Esophagus squamous epithelium (tissue), 5 donors: ENCODE measurements around the gene HSPA4. TPM values are rescaled to one million over a fixed set of nuclear protein-coding genes. Genes with fewer than 3 reads are reported as not detected.
A peak's percentile ranks its signal among the peaks of the same experiment; 100 is the strongest.
"Not testable (repeated sequence)": the region's sequence is repeated elsewhere in the genome, so short reads cannot be mapped to it uniquely, and the experiment has no call there.

Experiments used
- DNase-seq: peaks from one replicate; lab custom pipeline; 2025; lab: John Stamatoyannopoulos, UW
- H3K27ac ChIP-seq, 4 donors: fragments of 200-600 bp; sonication (generic); one replicate each; pipeline ENCODE4 v1.5.1; 2016 to 2019; ENCODE audit warnings: mild to moderate bottlenecking in 1 of 4
- H3K27me3 ChIP-seq, 4 donors: fragments of 200-600 bp; sonication (generic); 1 replicate in 3 of 4; 2 replicates in 1 of 4; pipeline versions ENCODE4 v1.5.1 to v1.6.0; 2017 to 2021; ENCODE audit warnings: antibody characterized with exemption in 1 of 4
- H3K36me3 ChIP-seq, 3 donors: fragments of 200-600 bp; sonication (generic); one replicate each; pipeline ENCODE4 v1.5.1; 2016 to 2019
- H3K4me1 ChIP-seq, 3 donors: fragments of 200-600 bp; sonication (generic); one replicate each; pipeline ENCODE4 v1.5.1; 2017 to 2019
- H3K4me3 ChIP-seq, 4 donors: fragments of 200-600 bp; sonication (generic); 1 replicate in 3 of 4; 2 replicates in 1 of 4; pipeline ENCODE4 v1.5.1; 2016 to 2019; ENCODE audit warnings: mild to moderate bottlenecking in 2 of 4, moderate library complexity in 1 of 4
- H3K9me3 ChIP-seq, 3 donors: fragments of 200-600 bp; sonication (generic); one replicate each; pipeline ENCODE4 v1.5.1; 2016 to 2019
- POLR2A ChIP-seq, 4 donors: fragments of 450-650 bp; IDR thresholded peaks; one replicate each; pipeline ENCODE4 v1.6.1; 2017; ENCODE audit warnings: antibody characterized with exemption in 4 of 4, mild to moderate bottlenecking in 4 of 4, moderate library complexity in 3 of 4
- WGBS, 2 donors: methylation state at CpG; one replicate each; pipeline ENCODE4 v1.1.5; 2018; 5-methylcytosine and 5-hydroxymethylcytosine counted together
- intact Hi-C: fragments of 100-400 bp; cut with DNase I; formaldehyde crosslinking; loops from one replicate; pipeline ENCODE4 v1.15.0; 2022
- total RNA-seq, 4 donors: library from RNA; depleted of rRNA; stranded (reverse); fragments of >200 nt; gene quantifications; one replicate each; pipeline ENCODE4 v1.1.0, GENCODE V29; 2016
- TF ChIP-seq, protein P1 (sequence below), 6 experiments: fragments of 450-650 bp in 4 of 6; fragments of 200-600 bp in 2 of 6; sonication (generic) in 2 of 6; IDR thresholded peaks; one replicate each; pipeline ENCODE4 v1.5.1; 2016 to 2019; ENCODE audit warnings: antibody characterized with exemption in 6 of 6, mild to moderate bottlenecking in 4 of 6, moderate library complexity in 4 of 6
- donor health status: DM: yes; HTN: yes; CAD: no.

HSPA4 gene
- total RNA-seq, 4 donors from 2014 or later: 47.7 to 82.4 (median 67.3) TPM

DNA sequence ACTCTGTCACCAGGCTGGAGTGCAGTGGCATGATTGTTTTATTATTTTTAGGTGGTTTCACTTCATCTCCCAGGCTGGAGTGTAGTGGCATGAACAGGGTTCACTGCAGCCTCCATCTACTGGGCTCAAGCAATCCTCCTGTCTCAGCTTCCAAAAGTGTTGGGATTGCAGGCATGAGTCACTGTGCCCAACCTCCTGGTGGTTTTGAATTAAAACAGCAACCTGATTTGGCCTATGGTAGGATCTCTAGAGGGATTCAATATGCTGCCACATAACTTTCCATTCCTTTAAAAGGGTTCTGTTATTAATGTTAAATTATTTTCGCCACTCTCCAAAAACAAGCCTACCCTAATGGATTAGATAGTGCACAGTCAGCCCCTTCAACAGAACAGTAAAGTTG is 9.9 kb upstream of the HSPA4 start:
- Histone ChIP-seq H3K9me3 (no peaks in the 10 kb centered on the region), H3K4me3 (no peak overlapping the region), H3K4me1 (peaks cover 3 to 17% (median 8%) of the 10 kb centered on the region in 3 donors), H3K36me3 (no peaks in the 10 kb centered on the region), H3K27me3 (no peaks in the 10 kb centered on the region), H3K27ac (peak overlapping the region in 3 of 4 donors; percentile 46 to 69 (median 62))
- no peak for DNase-seq
- 88 to 91% methylated on average over 1 of the region's 1 CpG for WGBS, 2 donors
- TF ChIP-seq POLR2A (IDR thresholded peaks at IDR 0.05): no peak
- TF ChIP-seq, protein P1, sequence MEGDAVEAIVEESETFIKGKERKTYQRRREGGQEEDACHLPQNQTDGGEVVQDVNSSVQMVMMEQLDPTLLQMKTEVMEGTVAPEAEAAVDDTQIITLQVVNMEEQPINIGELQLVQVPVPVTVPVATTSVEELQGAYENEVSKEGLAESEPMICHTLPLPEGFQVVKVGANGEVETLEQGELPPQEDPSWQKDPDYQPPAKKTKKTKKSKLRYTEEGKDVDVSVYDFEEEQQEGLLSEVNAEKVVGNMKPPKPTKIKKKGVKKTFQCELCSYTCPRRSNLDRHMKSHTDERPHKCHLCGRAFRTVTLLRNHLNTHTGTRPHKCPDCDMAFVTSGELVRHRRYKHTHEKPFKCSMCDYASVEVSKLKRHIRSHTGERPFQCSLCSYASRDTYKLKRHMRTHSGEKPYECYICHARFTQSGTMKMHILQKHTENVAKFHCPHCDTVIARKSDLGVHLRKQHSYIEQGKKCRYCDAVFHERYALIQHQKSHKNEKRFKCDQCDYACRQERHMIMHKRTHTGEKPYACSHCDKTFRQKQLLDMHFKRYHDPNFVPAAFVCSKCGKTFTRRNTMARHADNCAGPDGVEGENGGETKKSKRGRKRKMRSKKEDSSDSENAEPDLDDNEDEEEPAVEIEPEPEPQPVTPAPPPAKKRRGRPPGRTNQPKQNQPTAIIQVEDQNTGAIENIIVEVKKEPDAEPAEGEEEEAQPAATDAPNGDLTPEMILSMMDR (IDR thresholded peaks at IDR 0.05): peak in 1 of 6 experiments; percentile 30
- intact Hi-C loops: no loop called here

DNA sequence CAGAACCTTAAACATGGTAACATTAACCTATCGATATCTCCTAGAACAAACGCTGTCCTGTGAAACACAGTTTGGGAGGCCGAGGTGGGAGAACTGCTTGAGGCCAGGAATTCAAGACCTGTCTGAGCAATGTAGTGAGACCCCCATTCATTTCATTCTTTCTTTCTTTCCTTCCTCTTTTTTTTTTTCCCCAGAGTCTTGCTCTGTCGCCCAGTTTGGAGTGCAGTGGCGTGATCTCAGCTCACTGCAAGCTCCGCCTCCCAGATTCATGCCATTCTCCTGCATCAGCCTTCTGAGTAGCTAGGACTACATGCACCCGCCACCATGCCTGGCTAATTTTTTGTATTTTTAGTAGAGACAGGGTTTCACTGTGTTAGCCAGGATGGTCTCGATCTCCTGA is 5.3 kb upstream of the HSPA4 start:
- H3K36me3 ChIP-seq, H3K9me3 ChIP-seq, DNase-seq, H3K4me3 ChIP-seq, H3K27me3 ChIP-seq, intact Hi-C loops, H3K27ac ChIP-seq: not testable (repeated sequence)
- WGBS, 2 donors: 84 to 89% methylated on average over 8 of the region's 8 CpGs
- H3K4me1 ChIP-seq: peaks cover 0 to 24% (median 11%) of the 10 kb centered on the region in 3 donors

DNA sequence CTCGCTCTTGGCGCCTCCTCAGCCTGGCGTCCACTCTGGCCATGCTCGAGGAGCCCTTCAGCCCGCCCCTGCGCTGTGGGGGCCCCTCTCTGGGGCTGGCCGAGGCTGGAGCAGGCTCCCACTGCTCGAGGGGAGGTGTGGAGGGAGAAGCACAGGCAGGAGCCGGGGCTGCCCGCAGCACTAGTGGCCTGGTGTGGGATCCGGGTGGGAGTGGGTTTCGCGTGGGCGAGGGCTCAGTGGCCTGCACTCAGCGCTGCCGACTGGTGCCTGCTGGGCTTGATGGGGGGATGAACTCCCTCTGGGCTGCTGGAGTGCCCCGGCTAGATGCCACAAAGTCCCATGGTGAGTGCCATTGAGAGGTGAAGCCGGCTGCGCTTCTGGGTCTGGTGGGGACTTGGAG is 4.4 kb upstream of the HSPA4 start:
- H3K9me3 ChIP-seq: no peaks in the 10 kb centered on the region
- whole genome bisulfite sequencing, 2 donors: 74 to 94% methylated on average over 3 to 5 of the region's 19 CpGs
- no peak overlapping the region for H3K27ac ChIP-seq
- TF ChIP-seq, protein P1 (IDR thresholded peaks at IDR 0.05): no peak
- no peak for TF ChIP-seq POLR2A (IDR thresholded peaks at IDR 0.05)
- no peak overlapping the region for H3K4me3 ChIP-seq
- H3K27me3 ChIP-seq: no peaks in the 10 kb centered on the region
- no peak for DNase-seq
- H3K36me3 ChIP-seq: no peaks in the 10 kb centered on the region
- H3K4me1 ChIP-seq: peaks cover 0 to 17% (median 9%) of the 10 kb centered on the region in 3 donors
- intact Hi-C loops: no loop called here

DNA sequence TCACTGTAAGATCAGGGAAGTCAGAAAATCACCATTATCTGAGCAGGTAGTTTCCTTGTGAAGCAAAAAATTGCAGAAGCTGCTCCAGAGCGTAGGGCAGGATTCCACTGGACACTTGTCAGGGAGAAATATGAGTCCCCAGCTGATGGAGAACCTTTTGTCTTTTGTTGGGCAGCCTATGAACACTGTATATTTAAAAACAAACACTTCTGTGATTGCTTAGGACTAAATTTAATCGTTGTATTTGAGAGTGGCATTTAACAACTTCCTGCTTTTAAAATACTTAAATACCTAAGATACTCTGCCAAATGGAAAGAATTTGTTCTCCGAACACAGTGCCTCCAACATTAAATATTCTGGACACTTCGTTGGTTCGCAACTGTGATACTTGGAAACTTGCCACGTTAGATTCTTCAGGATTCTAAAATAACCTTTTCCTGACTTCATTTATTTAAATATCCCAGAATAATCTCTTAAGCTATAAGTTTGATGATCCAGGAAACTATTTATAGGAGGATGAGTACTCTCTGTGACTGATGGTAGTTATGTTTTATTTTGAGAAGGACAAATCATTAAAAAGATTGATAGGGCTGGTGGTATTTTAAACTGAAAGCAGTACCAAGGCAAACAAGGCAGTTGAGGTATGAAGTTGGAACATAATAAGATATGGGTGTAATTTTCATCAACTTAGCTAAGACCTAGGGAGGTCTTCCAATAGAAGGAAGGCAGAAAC is 2.7 kb upstream of the HSPA4 start:
- no peak for DNase-seq
- no peak for TF ChIP-seq POLR2A (IDR thresholded peaks at IDR 0.05)
- TF ChIP-seq, protein P1 (IDR thresholded peaks at IDR 0.05): no peak
- 42 to 69% methylated on average over 6 of the region's 6 CpGs for WGBS, 2 donors
- intact Hi-C loops: no loop called here
- Histone ChIP-seq H3K27me3 (no peaks in the 10 kb centered on the region), H3K4me1 (peaks cover 4 to 31% (median 19%) of the 10 kb centered on the region in 3 donors), H3K27ac (peak overlapping the region in 2 of 4 donors; percentile 17 to 27), H3K9me3 (no peaks in the 10 kb centered on the region), H3K4me3 (no peak overlapping the region), H3K36me3 (no peaks in the 10 kb centered on the region)

DNA sequence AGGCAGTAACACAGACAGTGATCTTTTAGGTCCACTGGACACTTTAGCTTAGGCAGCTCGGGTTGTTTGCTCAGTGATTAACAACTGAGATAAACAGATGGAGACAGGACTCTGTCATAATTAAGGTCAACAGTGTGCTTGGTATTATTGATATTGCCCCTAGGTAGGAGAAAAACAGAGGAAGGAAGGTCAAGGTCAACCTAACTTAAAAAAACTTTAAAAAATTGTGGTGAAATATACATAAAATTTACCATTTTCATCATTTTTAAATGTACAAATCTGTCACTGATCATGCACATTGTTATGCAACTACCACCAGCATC is 2.1 kb upstream of the HSPA4 start:
- peak overlapping the region in 1 of 4 donors; percentile 6 for H3K27ac ChIP-seq
- no peak for DNase-seq
- H3K4me3 ChIP-seq: no peak overlapping the region
- intact Hi-C loops: loop anchor here (10.0 kb wide), 1 partner anchor 85 kb away; the partner anchor contains the start of gene AFF4
- TF ChIP-seq, protein P1 (IDR thresholded peaks at IDR 0.05): no peak
- no peak for TF ChIP-seq POLR2A (IDR thresholded peaks at IDR 0.05)
- H3K36me3 ChIP-seq: no peaks in the 10 kb centered on the region
- H3K4me1 ChIP-seq: peaks cover 4 to 36% (median 23%) of the 10 kb centered on the region in 3 donors
- H3K9me3 ChIP-seq: no peaks in the 10 kb centered on the region
- H3K27me3 ChIP-seq: no peaks in the 10 kb centered on the region
- 50 to 65% methylated on average over 1 of the region's 1 CpG for WGBS, 2 donors
